NCI-H1105 (cell line): Measurements from ENCODE around the gene CSTB.
A peak's percentile ranks its signal among the peaks of the same experiment; 100 is the strongest.

Source experiments
- DNase-seq: peaks from one replicate; lab custom pipeline; 2025; lab: John Stamatoyannopoulos, UW

CSTB gene

GRCh38 chr21:43789276-43790009 lies 13.3 kb upstream of the CSTB start, which contains the start of gene RRP1:
Gene RRP1 (plus strand): TSS chr21:43789577. CDS start chr21:43789630, 53 bp downstream.
- peak; percentile 92 for DNase-seq

DNA sequence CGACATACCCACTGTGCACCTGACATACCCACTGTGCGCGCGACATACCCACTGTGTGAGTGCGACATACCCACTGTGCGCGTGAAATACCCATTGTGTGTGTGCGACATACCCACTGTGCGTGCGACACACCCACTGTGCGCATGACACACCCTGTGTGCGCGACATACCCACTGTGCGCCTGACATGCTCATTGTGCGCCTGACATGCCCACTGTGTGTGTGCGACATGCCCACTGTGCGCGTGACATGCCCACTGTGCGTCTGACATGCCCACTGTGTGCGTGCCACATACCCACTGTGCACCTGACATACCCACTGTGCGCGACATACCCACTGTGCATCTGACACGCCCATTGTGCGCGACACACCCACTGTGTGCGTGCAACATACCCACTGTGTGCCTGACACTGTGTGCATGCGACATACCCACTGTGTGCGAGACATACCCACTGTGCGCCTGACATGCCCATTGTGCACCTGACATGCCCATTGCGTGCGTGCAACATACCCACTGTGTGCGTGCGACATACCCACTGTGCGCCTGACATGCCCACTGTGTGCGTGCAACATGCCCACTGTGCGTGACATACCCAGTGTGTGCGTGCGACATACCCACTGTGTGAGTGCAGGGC lies 10.8 kb upstream of the CSTB start:
- no peak for DNase-seq

DNA sequence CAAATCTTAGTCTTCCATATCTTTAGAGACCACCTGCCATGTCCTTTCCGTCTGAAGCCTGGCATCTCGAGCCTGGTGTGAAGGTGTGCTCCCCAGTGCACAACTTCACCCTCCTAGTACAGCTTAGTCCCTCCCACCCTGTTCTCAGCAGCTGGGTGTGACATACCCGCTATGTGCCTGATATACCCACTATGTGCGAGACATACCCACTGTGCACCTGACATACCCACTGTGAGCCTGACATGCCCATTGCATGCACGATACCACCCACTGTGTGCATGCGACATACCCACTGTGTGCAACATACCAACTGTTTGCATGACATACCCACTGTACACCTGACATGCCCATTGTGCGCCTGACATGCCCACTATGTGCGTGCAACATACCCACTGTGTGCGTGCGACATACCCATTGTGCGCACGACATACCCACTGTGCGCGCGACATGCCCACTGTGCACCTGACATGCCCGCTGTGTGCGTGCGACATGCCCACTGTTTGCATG lies 10.2 kb upstream of the CSTB start:
- DNase-seq, result no peak

- DNase-seq, result no peak
Measured at GRCh38 chr21:43785134-43785533, 9.0 kb upstream of the CSTB start.

DNA sequence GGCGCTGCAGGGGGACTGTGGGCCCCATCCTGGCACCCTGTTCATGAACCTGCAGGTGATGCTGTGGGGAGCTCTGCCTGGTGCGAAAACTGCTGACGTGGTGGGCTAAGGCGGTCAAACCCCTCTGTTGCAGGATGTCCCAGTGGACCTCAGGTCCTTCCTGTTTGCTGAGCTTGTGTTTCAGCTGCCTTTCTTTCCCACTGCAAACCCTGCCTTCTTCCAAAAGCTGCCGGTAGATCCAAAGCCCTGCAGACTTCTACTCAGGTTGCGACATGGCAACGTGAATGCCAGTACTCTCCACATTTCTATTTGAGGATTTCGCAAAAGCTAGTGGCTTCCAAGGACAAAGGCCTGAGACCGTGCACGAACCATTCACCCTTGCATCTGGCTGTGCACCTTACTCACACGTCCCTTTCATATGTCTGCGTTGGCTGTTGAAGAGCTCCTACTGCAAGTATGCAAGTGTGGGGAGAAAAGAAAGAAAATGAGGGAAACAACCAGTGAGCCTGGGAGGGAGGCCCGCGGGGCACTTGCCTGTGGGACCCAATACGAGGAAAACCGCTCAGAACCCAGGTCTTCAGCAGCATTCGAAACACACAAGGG lies 7.1 kb upstream of the CSTB start:
- no peak for DNase-seq

DNA sequence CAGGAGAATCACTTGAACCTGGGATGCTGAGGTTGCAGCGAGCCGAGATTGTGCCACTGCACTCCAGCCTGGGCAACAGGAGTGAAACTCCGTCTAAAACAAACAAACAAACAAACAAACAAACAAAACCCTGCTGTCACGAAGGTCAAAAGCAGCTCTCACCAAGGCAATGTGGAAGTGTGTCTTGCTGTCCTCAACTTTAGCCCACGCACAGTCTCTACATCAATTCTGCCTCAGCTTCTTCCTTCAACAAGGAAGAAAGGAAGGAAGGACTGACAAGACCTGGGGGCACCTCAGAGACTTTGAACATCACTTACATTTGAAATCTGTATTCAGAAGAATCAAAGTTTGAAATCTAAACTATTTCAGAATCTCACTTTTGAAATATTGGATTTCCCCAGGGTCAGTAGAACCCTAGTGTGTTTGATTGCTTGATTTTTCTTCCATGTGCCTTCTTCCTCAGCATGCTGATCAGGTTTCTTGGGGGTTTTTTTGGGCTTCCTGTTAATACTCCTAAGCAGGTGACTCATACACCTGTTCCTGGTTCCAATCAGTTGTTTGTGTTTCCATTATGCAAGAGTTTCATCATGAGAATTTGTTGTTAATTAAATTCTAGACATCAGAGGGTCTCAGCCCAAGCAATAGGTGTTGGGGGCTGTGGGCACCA lies 6.5 kb upstream of the CSTB start:
- no peak for DNase-seq

DNA sequence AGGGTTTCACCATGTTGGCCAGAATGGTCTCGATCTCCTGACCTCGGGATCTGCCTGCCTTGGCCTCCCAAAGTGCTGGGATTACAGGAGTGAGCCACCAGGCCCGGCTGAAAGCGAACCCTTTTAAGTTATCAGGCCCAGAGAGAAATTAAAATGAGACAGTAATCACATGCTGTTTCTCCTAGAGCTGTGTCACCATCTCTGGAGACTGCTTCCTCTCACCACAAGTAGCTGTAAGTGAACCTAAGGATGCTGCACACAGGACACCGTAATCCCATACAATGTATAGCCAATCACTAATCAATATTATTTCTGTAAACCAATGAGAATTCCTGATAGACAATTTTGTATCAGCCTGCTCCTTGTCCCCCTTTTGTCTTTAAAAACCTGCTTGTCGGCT lies 5.7 kb upstream of the CSTB start:
- no peak for DNase-seq

- DNase-seq, result no peak
Measured at GRCh38 chr21:43779660-43780059, 3.6 kb upstream of the CSTB start.

DNA sequence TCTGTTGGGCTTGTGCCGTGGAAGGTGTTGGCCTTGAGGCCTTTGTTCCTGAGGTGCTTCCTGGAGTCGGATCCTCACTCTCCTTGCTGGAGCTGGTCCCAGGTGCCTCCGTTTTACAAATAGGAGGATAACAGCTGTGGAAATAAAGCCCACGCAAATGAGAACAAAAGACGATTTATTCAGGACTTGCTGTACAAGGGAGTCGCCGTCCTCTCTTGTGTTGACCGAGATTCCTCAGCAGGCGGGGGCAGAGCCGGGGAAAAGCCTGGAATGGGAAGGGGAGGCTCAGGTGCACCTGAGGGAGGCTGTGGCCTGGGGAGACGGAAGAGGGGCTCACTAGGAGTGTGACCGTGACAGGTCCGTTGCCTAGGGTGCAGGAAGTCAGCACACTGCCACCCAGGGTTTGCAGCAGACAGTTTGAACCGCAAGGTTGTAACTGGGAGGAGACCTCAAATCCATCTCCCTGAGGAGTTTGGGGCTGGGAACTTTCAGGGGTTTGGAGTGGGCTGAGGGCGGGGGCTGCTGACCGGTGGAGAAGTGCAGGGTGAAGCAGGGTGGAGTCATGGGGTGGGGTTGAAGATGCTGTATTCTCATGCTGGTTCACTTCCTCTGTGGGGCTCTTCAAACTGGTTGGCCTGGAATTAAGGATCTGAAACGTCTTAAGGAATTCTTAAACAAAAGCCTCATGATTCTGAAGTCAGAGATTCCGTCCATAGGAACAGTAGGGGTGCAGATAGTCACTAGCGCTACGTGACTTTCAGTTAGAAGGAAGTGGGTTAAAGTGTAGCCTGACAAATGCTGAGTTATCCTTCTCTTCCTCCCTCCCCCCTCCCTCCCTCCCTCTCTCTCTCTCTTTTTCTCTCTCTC lies 2.6 kb upstream of the CSTB start:
- no peak for DNase-seq

DNA sequence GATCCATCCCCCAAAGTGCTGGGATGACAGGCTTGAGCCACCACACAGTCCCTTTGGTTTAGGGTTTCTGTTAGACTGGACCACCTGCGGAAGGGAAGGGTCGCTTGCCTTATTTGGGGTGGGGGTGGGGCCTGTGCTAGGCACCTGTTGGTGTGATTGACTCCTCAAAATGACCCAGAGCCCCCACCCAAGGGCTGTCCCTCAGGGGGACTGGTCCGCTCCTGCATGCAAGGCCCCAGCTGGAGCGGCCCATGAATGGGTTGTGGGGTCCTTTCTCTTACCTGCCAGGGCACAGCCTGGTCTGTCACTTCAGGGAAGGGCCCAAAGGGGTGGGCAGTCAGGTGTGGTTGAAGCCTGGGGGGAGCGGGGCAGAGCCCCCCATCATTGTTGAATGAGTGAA lies 1.8 kb upstream of the CSTB start:
- no peak for DNase-seq

GRCh38 chr21:43775190-43775589 lies 918 bp downstream of the CSTB start:
- no peak for DNase-seq

DNA sequence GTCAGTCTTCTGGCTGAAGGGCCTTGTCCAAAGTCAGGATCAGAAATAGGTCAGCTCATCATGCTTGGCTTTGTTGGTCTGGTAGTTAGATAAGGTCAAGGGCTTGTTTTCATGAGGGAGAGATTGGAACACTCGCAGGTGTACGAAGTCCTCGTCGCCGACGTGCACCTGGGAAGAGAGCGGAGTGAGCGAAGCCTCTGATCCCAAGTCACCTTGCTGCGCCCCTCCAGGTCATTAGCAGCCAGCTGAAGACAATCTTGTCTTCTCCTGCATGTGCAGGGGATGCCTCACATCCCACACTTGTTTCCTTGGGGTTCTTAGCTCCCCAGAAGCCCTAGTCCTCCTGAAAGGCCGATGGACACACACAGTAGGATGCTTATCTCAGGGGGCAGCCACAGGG lies 1.9 kb downstream of the CSTB start:
- DNase-seq, result no peak

DNA sequence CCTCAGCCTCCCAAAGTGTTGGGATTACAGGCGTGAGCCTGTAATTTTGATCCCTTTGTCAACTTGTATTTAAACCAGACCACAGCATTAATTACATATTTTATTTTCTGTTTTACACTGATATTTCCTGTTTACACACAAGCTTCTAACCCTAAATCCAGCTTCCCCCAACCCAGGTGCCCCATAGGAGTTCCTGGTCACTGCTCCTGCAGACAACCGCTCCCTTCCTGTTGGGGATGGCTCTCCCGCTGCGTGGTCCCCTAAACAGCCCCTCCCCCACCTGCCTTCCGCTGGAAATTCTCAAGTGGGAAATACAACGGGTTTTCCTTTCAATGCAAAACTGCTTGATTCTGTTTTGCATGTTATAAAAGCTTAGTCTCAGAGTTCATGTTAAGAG lies 3.7 kb downstream of the CSTB start:
- no peak for DNase-seq

DNA sequence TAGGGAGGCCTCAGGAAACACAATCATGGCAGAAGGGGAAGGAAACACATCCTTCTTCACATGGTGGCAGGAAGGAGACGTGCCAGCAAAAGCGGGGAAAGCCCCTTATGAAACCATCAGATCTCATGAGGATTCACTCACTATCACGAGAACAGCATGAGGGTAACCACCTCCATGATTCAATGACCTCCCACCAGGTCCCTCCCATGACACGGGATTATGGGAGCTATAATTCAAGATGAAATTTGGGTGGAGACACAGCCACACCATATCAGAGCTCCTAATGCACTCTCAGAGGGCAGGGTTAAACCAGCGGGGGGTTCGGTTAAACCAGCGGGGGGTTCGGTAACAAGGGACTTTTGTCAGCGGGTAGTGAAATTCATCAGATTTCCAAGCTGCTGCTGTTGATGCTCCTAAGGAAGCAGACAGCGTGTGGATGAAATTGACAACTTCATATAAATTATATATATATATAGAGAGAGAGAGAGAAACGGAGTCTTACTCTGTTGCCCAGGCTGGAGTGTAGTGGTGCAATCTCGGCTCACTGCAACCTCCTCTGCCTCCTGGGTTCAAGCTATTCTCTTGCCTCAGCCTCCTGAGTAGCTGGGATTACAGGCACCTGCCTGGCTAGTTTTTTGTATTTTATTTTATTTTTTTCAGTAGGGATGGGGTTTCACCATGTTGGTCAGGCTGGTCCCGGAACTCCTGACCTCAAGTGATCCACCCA lies 4.2 kb downstream of the CSTB start:
- no peak for DNase-seq

GRCh38 chr21:43771199-43771675 lies 4.9 kb downstream of the CSTB start:
- DNase-seq, result no peak

- DNase-seq, result no peak
Measured at GRCh38 chr21:43770066-43770655, 5.9 kb downstream of the CSTB start.

GRCh38 chr21:43769325-43769958 lies 6.7 kb downstream of the CSTB start:
- no peak for DNase-seq

DNA sequence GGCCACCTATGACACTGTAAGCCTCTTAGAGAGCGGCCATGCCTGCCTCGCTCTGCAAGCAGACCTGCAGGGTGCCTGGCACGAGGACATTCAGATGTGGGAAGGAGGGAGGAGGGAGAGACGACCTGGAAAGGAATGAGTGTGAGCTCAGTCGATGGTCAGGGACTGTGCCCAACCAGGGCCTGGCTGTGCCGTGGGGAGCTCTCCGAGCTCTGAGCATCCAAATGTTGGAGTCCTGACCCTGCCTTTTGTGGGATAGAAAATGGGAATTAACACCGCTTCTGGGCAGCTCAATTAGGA lies 7.3 kb downstream of the CSTB start:
- no peak for DNase-seq

DNA sequence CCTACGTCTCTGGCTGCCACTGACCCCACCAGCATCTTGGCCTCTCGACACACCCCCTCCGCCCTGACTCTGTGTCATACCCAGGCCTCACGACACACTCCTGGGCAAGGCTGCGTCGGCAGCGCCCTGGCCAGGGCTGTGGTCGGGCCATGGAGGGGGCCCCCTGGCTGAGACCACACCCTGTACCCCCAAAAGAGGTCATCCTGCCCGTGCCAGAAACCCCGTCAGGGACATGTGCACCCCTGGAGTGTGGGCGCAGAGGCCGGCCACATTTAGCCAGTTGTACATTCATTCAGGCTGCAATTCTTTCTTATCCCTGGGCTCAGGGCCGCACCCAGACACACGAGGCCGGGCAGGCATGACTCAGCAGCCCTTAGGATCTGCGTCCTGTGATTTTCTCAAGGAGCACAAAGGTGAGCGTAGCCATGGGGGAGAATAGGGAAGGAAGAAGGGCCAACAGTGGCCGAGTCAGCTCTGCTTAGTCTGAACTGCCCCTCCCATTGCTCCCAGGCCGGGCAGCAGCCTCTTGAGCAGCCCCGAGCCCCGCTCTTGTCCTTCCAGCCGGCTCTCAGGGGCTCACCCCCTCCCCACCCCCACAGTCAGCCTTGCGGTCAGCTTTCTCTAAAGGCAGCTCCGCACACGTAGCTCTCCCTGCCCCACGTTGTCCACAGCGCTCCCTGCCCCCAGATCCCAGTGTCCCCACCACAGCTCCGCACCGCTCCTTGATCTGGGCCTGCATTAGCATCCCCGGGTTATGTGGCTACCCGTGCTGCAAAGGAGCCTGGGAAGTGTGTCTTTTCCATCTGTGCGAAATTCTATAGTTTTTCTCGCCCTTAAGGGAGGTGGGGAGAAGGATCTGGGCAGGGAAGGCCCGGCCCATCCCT lies 7.9 kb downstream of the CSTB start:
- no peak for DNase-seq
